ENCODE measurements around the gene ABCA2.
"Not testable (repeated sequence)": the region's sequence is repeated elsewhere in the genome, so short reads cannot be mapped to it uniquely, and the experiment has no call there.

The ABCA2 gene

DNA sequence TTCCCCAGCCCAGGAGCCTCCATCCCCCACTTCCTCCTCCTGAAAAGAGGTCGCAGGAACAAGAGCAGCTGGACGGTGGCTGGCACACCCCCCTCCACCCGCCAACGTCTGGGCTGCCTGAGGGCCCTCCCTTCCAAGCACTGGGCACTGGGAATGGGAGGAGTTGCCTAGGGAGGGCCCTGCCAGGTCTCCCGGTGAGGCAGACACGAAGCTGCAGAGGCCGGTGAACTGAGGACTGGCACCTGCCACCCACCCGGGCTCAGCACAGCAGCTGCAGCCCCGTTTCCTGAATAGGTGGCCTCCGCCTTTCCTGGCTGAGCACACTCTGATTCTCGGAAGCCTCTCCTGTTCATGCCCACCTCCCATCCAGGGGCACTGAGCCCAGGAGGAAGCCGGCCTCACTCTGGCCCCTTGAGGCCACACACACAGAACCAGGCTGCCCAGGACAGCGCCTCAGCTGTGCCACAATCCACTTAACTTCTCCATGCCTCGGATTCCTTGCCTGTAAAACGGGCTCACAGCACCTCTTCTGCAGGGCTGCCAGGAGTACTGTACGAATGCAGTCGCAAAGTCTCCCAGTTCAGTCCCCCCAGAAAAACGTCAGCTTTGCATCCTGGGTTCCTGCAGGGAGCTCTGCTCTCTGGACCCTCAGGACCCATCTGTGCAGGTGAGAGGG, 16.6 kb upstream of the ABCA2 start:
- DNase-seq = no peak

DNA sequence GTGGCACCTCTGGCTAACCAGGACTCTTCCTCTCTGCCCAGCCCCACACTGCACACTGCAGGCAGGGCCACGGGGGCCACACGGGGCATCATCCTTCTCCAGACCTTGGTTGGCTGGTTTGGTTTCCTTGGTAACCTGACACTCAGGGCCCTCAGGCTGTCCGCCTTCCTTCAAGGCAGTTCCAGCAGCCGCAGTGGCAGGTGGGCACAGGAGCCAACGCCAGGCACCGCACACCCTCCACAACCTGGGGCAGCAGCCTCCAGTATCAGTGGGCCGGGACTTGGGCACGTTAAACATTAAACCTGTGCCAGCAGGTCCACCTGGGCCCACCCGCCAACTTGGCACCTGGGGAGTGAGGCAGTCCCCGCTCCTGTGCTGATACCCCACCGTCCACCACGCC, 16.0 kb upstream of the ABCA2 start:
- no peak for DNase-seq

DNA sequence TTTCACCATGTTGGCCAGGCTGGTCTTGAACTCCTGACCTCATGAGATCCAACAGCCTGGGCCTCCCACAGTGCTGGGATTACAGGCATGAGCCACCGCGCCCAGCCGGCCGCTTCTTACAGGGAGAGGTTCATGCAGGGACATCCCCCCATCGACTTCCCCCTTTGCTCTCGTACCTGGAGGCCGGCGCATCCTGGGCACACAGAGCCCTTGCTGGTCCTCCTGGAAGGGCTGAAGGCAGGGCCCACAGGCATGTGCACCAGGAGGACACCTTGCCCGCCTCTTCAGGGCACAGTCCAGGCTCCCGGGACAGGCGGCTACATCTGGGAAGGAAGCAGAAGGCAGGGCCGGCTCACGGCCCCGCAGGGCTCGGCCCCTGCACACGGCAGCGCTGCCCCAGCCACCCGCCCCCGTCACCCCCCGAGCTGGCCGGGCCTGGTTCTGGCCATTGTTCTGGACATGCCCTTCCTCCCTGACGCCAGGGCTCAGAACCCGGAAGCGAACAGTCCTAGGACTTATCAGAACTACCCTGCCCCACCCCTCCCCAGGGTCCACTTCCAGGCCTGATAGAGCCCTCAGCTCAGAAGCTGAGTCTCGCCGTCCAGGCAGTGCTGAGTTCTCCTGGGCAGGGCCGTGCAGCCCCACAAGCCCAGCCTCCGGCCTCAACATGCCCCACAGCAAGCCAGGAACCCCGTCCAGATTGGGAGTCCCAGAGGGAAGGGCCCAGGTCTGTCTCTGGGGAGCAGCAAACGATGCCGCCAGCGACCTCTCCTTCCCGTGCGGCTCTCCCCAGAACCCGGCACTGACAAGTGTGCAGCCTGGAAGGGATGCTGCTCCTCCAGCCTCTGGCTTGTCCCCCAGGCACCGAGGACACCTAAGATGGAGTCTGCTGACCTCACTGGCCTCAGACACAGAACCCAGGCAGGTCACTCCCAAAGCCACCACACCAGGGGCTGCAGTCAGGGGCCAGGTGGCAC, 15.0 kb upstream of the ABCA2 start:
- DNase-seq = no peak

DNA sequence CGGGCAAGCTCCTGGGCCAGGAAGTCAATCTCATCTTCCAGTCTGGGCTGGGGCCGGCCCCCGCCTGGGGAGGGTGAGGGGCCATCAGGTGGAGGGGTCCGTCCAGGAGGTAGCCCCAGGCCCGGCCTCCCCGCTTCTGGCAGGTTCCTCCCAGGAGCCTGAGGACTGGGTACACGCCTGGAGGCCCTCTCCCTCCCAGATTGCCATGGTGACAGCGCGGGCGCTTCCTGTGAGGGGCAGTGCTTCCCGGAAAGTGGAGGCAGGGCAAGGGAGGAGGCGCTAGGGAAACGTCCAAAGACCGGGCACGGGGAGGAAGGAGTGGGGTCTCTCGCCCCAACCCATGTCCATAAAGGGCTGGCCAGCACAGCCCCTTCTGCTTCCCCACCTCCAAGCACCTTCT, 13.1 kb upstream of the ABCA2 start:
- no peak for DNase-seq

DNA sequence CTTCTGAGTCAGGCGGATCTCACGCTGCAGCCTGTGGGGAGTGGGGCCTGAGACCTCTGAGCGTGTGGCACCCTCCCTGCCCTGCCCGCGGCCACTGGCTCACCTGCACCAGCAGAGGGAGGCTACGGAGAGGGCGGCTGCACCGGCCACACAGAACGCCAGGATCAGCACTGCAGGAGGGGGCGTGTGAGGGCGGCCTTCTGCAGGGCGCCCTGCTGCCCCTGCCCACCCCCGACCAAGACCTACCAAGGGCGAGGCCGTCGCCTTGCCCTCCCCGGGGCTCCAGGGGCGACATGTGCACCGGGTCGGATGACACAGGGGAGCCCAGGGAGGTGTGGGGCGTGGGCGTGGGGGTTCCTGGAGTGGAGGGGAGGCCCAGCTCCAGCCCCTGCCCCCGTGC, 12.5 kb upstream of the ABCA2 start:
- DNase-seq = no peak

DNA sequence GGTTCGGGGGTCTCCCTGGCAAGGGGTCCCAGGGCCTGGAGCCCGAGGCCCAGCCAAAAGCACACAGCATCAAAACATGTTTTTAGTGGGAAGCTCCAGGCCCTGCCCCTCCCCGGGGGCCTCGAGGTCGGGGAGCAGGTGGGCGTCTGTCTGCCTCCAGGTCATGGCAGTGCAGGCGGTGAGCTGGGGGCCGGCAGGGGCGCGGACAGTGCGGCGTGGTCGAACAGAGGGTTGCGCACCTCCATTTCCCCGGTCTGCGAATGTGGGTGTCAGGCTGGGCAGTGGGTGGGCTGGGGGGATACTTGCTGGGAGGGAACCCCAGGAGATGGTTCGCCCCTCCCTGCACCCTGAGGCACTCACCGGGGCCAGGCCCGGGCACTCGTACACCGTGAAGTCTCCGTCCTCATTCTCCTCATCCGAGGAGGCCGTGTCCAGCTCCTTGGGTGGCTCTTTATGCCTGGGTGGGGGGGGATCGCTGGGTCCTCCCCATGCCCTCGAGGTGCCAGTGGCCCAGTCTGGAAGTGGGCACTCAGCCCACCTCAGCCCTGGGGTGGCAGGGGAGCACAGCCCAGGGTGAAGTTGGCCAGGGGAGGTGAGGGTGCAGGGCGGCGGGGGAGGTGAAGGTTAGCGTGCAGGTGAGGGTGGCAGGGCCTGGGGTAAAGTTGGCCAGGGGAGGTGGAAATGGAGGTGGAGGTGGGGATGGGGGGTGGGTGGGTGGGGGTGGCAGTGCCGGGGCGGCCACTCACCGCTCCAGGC, 11.8 kb upstream of the ABCA2 start:
- no peak for DNase-seq

DNA sequence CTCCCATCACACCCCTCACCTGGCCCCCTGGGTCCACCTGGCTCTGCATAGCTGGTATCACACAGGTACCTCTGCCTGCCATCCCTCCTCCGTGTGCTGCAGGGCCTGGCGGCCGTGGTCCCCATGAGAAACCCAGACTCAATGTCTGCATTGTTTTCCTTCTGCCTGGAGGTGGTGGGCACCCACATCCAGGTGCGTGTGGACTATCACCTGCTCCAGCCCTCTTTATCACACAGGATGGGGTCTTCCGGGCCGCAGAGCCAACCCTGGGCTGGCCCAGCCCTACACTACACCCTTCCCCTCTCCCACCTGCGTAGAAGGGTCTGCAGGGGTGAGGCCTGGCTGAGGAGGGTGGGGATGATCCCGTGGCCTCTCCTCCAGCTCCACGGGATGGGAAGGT, 10.9 kb upstream of the ABCA2 start:
- DNase-seq = no peak

DNA sequence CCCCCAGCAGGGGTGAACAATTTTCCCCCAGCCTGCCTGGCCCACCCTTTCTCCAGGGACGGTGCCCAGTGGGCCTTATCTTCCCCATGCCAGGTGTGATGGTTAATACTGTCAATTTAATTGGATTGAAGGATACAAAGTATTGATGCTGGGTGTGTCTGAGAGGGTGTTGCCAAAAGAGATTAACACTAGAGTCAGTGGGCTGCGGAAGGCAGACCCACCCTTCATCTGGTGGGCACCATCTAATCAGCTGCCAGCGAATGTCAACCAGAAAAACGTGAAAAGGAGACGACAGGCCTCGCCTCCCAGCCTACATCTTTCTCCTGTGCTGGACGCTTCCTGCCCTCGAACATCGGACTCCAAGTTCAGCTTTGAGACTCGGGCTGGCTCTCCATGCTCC, 9.4 kb upstream of the ABCA2 start:
- no peak for DNase-seq

DNA sequence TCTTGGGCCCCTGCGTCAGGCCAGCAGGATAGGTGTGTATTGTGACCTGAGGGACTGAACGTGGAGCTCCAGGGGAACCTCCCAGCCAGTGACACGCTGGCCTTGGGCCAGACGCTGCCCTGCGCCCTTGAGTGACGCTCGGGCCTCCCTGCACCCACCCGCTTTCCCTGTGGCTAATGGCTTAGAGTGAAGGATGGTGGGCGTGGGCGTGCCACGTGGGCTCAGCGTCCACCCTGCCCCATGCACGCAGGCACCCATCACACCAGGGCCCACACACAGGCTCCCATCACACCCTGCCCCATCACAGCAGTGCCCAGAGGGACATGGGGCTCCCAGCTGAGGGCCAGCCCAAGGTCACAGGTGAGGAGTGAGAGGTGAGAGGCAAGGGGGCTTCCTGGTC, 9.0 kb upstream of the ABCA2 start:
- no peak for DNase-seq

DNA sequence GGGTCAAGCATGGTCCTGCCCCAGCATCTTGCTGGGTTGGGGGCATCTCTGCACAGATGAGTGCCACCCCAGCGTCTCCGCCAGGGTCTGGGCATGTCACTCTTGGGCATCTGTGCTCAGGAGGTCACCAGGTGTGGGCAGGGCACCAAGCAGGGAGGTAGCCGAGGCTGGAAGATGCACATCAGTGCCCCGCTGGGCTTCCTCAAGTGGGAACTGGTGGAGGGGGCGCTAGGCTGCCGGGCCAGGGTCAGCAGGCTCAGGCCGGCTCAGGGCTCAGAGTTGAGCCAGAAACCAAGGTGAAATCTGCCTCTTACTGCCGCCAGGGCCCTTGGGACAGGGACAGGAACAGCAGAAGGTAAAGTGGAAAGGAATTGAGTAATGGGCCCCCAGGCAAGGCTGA, 7.9 kb upstream of the ABCA2 start:
- no peak for DNase-seq

DNA sequence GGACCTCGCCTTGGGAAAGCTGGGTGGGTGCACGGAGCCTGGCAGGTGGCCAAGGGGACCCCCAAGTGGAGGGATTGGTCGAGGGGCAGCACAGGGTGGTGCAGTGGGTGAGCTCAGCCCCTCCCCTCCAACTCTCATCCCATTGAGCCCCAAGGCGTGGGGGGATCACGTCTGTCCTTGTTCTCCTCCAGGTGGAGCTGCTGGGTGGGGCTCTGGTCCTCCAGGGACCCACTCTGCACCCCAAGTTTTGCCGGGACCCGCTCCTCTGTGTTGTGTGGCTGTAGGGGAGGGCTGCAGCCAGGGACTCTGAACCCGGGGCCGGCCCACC, 7.4 kb upstream of the ABCA2 start:
- no peak for DNase-seq

DNA sequence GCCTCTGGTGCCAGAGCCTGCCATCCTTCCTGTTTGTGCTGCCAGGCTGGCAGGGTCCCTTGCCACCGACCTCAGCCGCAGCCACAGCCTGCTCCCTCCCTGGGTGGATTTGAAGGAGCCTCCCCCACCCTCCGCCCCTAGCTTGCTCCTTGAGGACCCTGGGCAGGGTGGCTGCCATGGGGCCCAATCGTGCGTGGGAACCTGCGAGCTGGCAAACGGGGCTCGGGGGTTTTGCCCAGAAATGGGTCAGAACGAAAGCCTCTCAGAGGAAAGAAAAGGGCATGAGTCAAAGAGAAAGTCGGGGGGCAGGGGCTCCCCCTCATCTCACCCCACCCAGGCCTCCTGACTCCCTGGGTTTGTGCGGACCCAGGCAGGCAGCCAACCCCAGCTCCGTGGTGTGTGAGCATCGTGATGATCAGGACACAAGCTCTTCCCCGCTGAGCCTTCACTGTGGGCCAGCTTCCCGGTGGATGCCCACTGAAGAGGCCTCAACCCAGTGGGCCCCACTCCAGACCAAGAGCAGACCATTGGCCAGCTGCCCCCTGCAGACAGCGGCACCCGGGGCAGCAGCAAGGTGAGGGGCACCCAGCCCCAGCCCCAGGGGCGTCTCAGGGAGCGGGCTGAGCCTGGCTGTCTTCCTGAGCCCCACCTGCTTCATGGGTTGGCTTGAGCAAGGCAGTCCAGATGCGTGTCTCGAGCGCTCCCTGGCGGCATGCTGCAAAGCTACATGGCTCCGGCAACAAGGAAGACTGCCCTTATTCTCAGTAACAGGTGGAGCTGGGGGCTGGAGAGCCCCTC, 6.9 kb upstream of the ABCA2 start:
- peak; percentile 81 for DNase-seq

DNA sequence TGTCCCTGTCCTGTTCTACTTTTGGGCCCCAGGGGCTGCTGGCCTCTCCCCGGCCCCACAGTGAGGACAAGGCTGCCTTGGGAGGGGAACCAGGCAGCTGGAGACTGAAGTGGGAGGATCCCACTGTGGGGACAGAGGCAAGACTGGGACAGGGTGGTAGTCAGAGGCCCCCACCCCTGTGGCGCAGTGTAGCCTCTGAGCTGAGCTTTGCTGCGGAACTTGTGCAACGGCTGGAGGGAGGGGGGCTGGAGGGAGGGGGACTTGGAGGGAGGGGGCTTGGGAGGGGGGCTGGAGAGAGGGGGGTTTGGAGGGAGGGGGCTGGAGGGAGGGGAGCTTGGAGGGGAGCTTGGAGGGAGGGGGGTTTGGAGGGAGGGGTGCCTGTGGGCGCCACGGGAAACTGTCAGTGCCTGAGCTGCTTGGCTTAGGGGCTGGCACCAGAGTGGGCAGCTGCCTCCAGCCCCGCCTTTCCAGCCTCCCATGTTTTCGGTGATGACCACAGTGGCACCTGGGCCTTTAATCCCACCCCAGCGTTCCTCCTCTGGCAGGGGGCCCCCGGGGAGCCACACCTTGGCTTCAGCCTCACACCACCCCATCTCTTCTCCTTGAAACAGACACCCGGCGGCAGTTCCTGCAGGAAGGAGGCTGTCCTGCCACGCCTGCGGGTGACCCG, 6.1 kb upstream of the ABCA2 start:
- no peak for DNase-seq

DNA sequence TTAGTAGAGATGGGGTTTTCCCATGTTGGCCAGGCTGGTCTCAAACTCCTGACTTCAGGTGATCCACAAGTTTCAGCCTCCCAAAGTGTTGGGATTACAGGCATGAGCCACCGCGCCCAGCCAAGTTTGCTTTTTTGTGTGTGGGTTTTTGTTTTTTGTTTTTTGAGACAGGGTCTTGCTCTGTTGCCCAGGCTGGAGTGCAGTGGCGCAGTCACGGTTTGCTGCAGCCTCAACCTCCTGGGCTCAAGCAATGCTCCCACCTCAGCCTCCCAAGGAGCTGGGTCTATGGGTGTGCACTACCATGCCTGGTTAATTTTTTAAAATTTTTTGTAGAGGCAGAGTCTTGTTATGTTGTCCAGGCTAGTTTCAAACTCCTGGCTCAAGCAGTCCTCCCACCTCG, 5.4 kb upstream of the ABCA2 start:
- DNase-seq = not testable (repeated sequence)

DNA sequence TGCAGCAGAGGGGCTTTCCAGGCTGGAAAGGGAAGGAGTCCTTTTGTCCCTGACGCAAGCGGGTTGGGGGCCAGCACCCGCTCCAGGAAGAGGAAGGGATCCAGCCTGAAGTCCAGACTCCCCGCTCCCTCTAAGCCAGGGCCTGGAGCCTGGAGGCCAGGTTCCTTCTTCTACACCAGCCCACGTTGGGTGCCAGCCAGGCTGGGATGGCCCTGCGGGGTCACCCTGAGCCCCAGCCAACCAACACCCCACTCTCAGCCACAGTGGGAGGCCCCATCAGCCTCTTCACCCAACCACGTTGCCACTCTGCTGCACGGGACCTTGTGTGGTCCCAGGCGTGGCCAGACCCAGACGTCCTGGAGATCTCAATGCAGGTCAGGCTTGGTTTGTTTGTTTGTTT, 4.8 kb upstream of the ABCA2 start:
- DNase-seq = no peak

DNA sequence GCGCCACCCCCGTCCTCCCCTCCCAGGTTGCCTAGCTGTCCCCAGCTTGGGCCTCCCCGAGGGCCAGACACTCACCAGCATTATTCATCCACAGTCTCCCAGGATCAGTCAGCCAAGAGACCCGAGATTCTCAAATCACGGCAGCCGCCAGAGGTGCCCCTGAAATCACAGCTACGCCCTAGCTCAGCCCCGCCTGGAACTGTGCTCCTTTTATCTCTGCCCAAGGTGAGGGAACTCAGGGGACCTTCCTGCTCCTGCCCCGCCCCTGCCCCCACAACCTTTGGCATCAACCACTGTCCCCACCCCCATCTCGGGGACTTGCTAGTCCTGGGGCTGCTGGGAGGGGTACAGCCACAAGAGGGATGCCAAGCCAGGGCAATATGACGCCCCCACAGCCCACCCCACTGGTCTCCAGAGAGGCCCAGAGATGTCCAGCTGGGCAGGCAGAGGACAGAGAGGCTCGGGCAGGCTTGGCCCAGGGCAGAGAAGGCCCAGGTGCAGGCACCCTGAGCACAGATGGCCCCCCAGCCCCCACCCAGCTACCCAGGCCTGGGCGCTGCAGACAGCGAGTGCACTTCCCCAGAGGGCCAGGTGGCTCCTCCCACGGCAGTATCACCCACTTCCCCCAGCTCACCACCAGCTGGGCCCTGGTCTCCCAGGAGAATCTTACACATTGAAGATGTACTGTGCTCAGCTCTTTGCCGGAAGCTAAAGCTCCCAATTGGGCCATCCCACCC, 4.0 kb upstream of the ABCA2 start, which contains the start of gene FUT7:
Gene FUT7, minus strand, starts transcription at position 185 of the 737 bp plus-strand sequence. Its CDS starts 97 bp downstream, at position 88.
- no peak for DNase-seq

DNA sequence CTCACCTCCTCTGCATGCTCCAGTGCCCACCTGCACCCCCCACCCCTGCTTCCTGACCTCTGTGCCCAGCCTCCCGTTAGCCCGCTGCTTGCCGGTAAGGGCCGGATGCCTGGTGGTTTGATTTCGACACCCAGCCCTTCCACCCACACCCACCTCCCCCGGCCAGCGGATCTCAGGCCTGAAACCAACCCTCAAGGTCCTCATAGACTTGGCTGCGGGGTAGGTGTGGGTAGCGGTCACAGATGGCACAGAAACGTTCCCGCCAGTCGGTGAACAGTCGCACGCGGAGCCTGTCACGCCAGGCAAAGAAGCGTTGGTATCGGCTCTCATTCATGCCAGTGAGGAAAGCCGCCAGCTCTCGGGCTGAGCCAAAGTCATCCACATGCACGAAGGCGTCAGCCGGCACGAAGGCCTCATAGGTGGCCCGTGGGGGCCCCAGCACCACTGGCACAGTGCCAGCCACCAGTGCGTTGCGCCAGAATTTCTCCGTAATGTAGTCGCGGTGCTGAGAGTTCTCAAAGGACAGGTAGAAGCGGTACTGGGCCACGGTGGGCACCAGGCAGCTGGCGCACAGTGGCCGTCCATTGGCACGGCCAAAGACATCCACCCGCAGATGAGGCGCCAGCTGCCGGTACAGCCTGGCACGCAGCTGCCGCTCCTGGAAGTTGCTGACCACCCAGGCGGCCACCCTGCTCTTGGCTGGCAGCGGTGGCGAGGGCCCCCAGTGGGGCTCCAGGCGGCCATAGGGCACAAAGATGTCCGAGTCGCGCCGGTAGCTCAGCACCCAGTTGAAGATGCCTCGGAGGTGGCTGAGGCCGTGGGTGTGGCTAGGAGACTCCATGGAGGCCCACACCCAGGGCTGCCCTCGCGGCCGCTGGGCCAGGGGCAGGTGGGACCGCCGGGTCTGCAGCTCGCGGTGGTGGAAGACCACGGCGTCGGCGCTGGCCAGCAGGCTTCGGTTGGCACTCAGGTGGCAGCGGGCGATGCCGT, 2.8 kb upstream of the ABCA2 start:
- DNase-seq = no peak

DNA sequence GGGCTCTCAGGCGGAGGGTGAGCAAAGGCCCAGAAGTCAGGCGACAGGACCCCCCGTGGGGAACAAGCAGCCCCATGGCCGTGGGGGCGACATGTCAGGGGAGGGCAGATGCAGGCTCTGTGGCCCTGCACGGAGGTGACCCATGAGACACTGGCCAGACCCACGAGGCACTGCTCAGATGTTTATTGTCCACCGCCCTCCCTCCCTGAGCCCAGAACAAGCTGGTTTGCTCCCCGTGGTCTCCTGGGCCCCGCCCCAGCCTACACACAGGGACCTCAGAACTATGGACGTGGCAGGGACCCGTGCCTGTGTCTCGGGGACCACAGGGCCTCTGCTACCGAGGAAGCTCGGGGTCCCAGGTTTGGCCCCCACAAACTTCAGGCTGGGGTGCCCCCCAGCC, 2.0 kb upstream of the ABCA2 start:
- no peak for DNase-seq

DNA sequence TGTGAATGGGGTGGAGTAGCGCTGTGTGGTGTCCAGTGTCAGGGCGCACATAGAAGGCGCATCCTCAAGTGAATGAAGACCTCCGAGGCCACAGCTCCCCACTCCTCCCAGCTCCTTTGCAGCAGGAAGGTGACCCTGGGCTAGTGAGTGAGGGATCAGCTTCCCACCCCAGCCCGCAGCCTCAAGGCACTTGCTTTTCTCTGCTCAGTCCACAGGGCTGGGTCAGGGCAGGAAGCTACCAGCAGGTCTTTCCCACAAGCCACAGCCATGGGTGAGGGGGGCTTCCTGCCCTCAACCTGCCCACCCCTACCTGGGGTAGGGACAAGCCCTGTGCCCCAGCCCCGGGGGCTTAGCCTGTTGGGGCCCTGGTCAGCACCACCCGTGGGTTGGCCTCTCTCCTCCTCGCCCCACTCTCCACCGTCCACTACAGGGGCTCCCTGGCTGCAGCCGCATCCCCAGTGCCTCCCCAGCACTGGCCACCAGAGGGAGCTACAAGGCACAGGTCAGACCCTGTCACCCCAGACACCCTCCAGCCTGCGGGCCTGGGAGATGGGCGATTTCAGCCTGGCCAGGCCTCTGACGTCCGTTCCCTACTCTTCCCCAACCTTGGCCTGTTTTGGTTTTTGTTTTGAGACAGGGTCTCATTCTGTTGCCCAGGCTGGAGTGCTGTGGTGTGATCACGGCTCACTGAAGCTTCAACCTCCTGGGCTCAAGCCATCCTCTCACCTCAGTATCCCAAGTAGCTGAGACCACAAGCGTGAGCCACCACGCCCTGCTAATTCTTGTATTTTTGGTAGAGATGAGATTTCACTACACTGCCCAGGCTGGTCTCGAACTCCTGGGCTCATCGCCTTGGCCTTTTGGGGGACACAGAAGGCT, 1.3 kb upstream of the ABCA2 start:
- peak; percentile 59 for DNase-seq

All from NCI-H146 (cell line).